Spinal cord (tissue), 10 donors: ENCODE measurements around the gene PATJ. TPM values are rescaled to one million over a fixed set of nuclear protein-coding genes. Genes with fewer than 3 reads are reported as not detected.
"Not testable (repeated sequence)": the region's sequence is repeated elsewhere in the genome, so short reads cannot be mapped to it uniquely, and the experiment has no call there.

Experiments used
- DNase-seq, 6 donors: peaks; one replicate each; pipeline versions ENCODE4 v3.0.0 to v3.0.0-alpha.2; 2013 to 2015; ENCODE audit warnings: low spot score in 6 of 6, low read depth in 4 of 6
- H3K27ac ChIP-seq: one replicate; pipeline ENCODE4 v1.5.1; 2013; ENCODE audit warnings: low read depth, low read length, control low read depth
- H3K27me3 ChIP-seq: one replicate; pipeline ENCODE4 v1.6.1; 2013; ENCODE audit warnings: low read length; ENCODE audit not compliant: control insufficient read depth, insufficient read depth
- H3K36me3 ChIP-seq: one replicate; pipeline ENCODE4 v1.6.1; 2013; ENCODE audit warnings: low read length; ENCODE audit not compliant: control insufficient read depth, insufficient read depth
- H3K4me1 ChIP-seq: one replicate; pipeline ENCODE4 v1.6.1; 2013; ENCODE audit warnings: low read length; ENCODE audit not compliant: control insufficient read depth, insufficient read depth
- H3K4me3 ChIP-seq: one replicate; pipeline ENCODE4 v1.5.1; 2013; ENCODE audit warnings: low read depth, low read length, control low read depth
- H3K9me3 ChIP-seq: one replicate; pipeline ENCODE4 v1.6.1; 2013; ENCODE audit warnings: low read length; ENCODE audit not compliant: control insufficient read depth, insufficient read depth
- WGBS: methylation state at CpG from one replicate; pipeline ENCODE4 v1.1.5; 2013; ENCODE audit warnings: missing lambda C conversion rate; ENCODE audit not compliant: insufficient coverage; 5-methylcytosine and 5-hydroxymethylcytosine counted together
- polyA plus RNA-seq, 2 donors: library from polyadenylated mRNA; unstranded; fragments of 120-200 nt; gene quantifications; one replicate each; pipeline ENCODE4 v1.2.1, GENCODE V29; 2013; ENCODE audit not compliant: insufficient read length in 2 of 2
- total RNA-seq, 2 donors: library from RNA; depleted of rRNA in 1 of 2; stranded (reverse); fragments of 120-200 nt in 1 of 2; fragments of >200 nt in 1 of 2; gene quantifications; one replicate each; pipeline versions ENCODE4 v1.2.3 to v1.2.4, GENCODE V29; 2013 to 2014
- donor health status: healthy.

PATJ gene
- total and polyA plus RNA-seq, 4 donors, result 18.8 to 58.2 (median 37.8) TPM

GRCh38 chr1:61892977-61893376 lies 150.7 kb downstream of the PATJ start:
- WGBS, result no CpG with 5 or more reads among the region's 2 CpGs
- no peak overlapping the region for H3K4me3 ChIP-seq
- no peaks in the 10 kb centered on the region for H3K4me1 ChIP-seq
- DNase-seq, result no peak
- no peak overlapping the region for H3K27ac ChIP-seq
- no peaks in the 10 kb centered on the region for H3K9me3 ChIP-seq
- H3K27me3 ChIP-seq, result no peaks in the 10 kb centered on the region
- H3K36me3 ChIP-seq, result no peaks in the 10 kb centered on the region

GRCh38 chr1:61894296-61894695 lies 152.0 kb downstream of the PATJ start:
- not testable (repeated sequence) for DNase-seq, H3K4me3 ChIP-seq, H3K4me1 ChIP-seq, H3K36me3 ChIP-seq, H3K27ac ChIP-seq, H3K9me3 ChIP-seq, H3K27me3 ChIP-seq
- WGBS, result no CpG with 5 or more reads among the region's 2 CpGs

- no peak for DNase-seq
- Histone ChIP-seq H3K4me1 (no peaks in the 10 kb centered on the region), H3K9me3 (no peaks in the 10 kb centered on the region), H3K4me3 (no peak overlapping the region), H3K36me3 (no peaks in the 10 kb centered on the region), H3K27ac (no peak overlapping the region), H3K27me3 (no peaks in the 10 kb centered on the region)
- 69% methylated on average over 2 of the region's 2 CpGs for WGBS
These were observed 152.9 kb downstream of the PATJ start for GRCh38 chr1:61895175-61895574.

- Histone ChIP-seq H3K27me3 (no peaks in the 10 kb centered on the region), H3K36me3 (no peaks in the 10 kb centered on the region), H3K9me3 (no peaks in the 10 kb centered on the region), H3K4me3 (no peak overlapping the region), H3K27ac (no peak overlapping the region), H3K4me1 (no peaks in the 10 kb centered on the region)
- WGBS, result 60% methylated on average over 1 of the region's 3 CpGs
- no peak for DNase-seq
These were observed 156.4 kb downstream of the PATJ start for GRCh38 chr1:61898658-61899057.

GRCh38 chr1:61904354-61904753 lies 162.1 kb downstream of the PATJ start:
- WGBS, result no CpG with 5 or more reads among the region's 1 CpG
- Histone ChIP-seq H3K9me3 (no peaks in the 10 kb centered on the region), H3K36me3 (no peaks in the 10 kb centered on the region)

GRCh38 chr1:61907102-61907501 lies 164.8 kb downstream of the PATJ start:
- 82% methylated on average over 3 of the region's 4 CpGs for WGBS
- H3K27ac ChIP-seq, result no peak overlapping the region
- H3K36me3 ChIP-seq, result no peaks in the 10 kb centered on the region
- H3K27me3 ChIP-seq, result no peaks in the 10 kb centered on the region
- H3K4me3 ChIP-seq, result no peak overlapping the region
- DNase-seq, result no peak
- no peaks in the 10 kb centered on the region for H3K9me3 ChIP-seq
- H3K4me1 ChIP-seq, result no peaks in the 10 kb centered on the region

More at GRCh38 chr1:61904354-61904753, 162.1 kb downstream of the PATJ start:
- no peaks in the 10 kb centered on the region for H3K27me3 ChIP-seq
- H3K27ac ChIP-seq, result no peak overlapping the region
- no peaks in the 10 kb centered on the region for H3K4me1 ChIP-seq
- H3K4me3 ChIP-seq, result no peak overlapping the region
- no peak for DNase-seq

- no peaks in the 10 kb centered on the region for H3K4me1 ChIP-seq
- peak in 1 of 6 donors; percentile 8 for DNase-seq
These were observed 167.8 kb downstream of the PATJ start for GRCh38 chr1:61910035-61910434.

GRCh38 chr1:61914823-61915482 lies 172.7 kb downstream of the PATJ start:
- no peaks in the 10 kb centered on the region for H3K27me3 ChIP-seq
- H3K9me3 ChIP-seq, result no peaks in the 10 kb centered on the region
- H3K4me3 ChIP-seq, result no peak overlapping the region
- WGBS, result 23% methylated on average over 3 of the region's 4 CpGs
- DNase-seq, result no peak
- H3K27ac ChIP-seq, result no peak overlapping the region
- H3K36me3 ChIP-seq, result no peaks in the 10 kb centered on the region
- H3K4me1 ChIP-seq, result no peaks in the 10 kb centered on the region

More at GRCh38 chr1:61910035-61910434, 167.8 kb downstream of the PATJ start:
- no peak overlapping the region for H3K4me3 ChIP-seq
- no peaks in the 10 kb centered on the region for H3K27me3 ChIP-seq
- H3K36me3 ChIP-seq, result no peaks in the 10 kb centered on the region
- H3K9me3 ChIP-seq, result no peaks in the 10 kb centered on the region
- no peak overlapping the region for H3K27ac ChIP-seq

GRCh38 chr1:61921435-61921834 lies 179.2 kb downstream of the PATJ start:
- no peak overlapping the region for H3K4me3 ChIP-seq
- DNase-seq, result peak in 2 of 6 donors; percentile 23 to 44
- H3K9me3 ChIP-seq, result no peaks in the 10 kb centered on the region

GRCh38 chr1:61922950-61923480 lies 180.7 kb downstream of the PATJ start:
- H3K4me1 ChIP-seq, result no peaks in the 10 kb centered on the region
- no CpG with 5 or more reads among the region's 3 CpGs for WGBS
- no peak for DNase-seq

More at GRCh38 chr1:61921435-61921834, 179.2 kb downstream of the PATJ start:
- Histone ChIP-seq H3K27ac (no peak overlapping the region), H3K4me1 (no peaks in the 10 kb centered on the region), H3K36me3 (no peaks in the 10 kb centered on the region), H3K27me3 (no peaks in the 10 kb centered on the region)

More at GRCh38 chr1:61922950-61923480, 180.7 kb downstream of the PATJ start:
- H3K27ac ChIP-seq, result no peak overlapping the region
- H3K9me3 ChIP-seq, result no peaks in the 10 kb centered on the region
- H3K27me3 ChIP-seq, result no peaks in the 10 kb centered on the region
- H3K4me3 ChIP-seq, result no peak overlapping the region
- no peaks in the 10 kb centered on the region for H3K36me3 ChIP-seq
